Measurements from ENCODE around the gene ADARB1.

The ADARB1 gene

GRCh38 chr21:45076245-45076711, 1.9 kb downstream of the ADARB1 start:
- peak in 1 of 5 donors; percentile 56 for DNase-seq

GRCh38 chr21:45078371-45078770, 4.0 kb downstream of the ADARB1 start:
- no peak for DNase-seq

GRCh38 chr21:45078877-45079281, 4.5 kb downstream of the ADARB1 start:
- peak; percentile 47 to 96 (median 69) for DNase-seq

- DNase-seq = no peak
Observed at GRCh38 chr21:45079351-45079750, 5.0 kb downstream of the ADARB1 start.

- no peak for DNase-seq
Observed at GRCh38 chr21:45080232-45080631, 5.9 kb downstream of the ADARB1 start.

- peak in 3 of 5 donors; percentile 19 to 71 (median 29) for DNase-seq
Observed at GRCh38 chr21:45080639-45081414, 6.4 kb downstream of the ADARB1 start.

GRCh38 chr21:45081636-45082035, 7.3 kb downstream of the ADARB1 start:
- DNase-seq = no peak

GRCh38 chr21:45082736-45083135, 8.4 kb downstream of the ADARB1 start:
- no peak for DNase-seq

- peak in 1 of 5 donors; percentile 48 for DNase-seq
Observed at GRCh38 chr21:45084121-45084520, 9.7 kb downstream of the ADARB1 start.

GRCh38 chr21:45084881-45085536, 10.6 kb downstream of the ADARB1 start:
- DNase-seq = no peak

GRCh38 chr21:45085700-45086099, 11.3 kb downstream of the ADARB1 start:
- no peak for DNase-seq

- DNase-seq = no peak
Observed at GRCh38 chr21:45086337-45086958, 12.1 kb downstream of the ADARB1 start.

GRCh38 chr21:45087022-45087823, 12.8 kb downstream of the ADARB1 start:
- DNase-seq = peak in 1 of 5 donors; percentile 76

GRCh38 chr21:45088116-45088515, 13.7 kb downstream of the ADARB1 start:
- no peak for DNase-seq

- DNase-seq = no peak
Observed at GRCh38 chr21:45088729-45089128, 14.3 kb downstream of the ADARB1 start.

GRCh38 chr21:45089964-45090363, 15.6 kb downstream of the ADARB1 start:
- DNase-seq = no peak

GRCh38 chr21:45090966-45091365, 16.6 kb downstream of the ADARB1 start:
- no peak for DNase-seq

GRCh38 chr21:45091550-45092322, 17.4 kb downstream of the ADARB1 start:
- no peak for DNase-seq

GRCh38 chr21:45093035-45093532, 18.7 kb downstream of the ADARB1 start:
- no peak for DNase-seq

- DNase-seq = no peak
Observed at GRCh38 chr21:45094412-45094811, 20.0 kb downstream of the ADARB1 start.

- no peak for DNase-seq
Observed at GRCh38 chr21:45095505-45095904, 21.1 kb downstream of the ADARB1 start.

GRCh38 chr21:45096217-45096616, 21.8 kb downstream of the ADARB1 start:
- no peak for DNase-seq

Measured in T-helper 1 cell (primary cell).